ENCODE data around the gene DGKD. TPM values are rescaled to one million over a fixed set of nuclear protein-coding genes. Genes with fewer than 3 reads are reported as not detected.
A peak's percentile ranks its signal among the peaks of the same experiment; 100 is the strongest.

Gene DGKD, protein sequence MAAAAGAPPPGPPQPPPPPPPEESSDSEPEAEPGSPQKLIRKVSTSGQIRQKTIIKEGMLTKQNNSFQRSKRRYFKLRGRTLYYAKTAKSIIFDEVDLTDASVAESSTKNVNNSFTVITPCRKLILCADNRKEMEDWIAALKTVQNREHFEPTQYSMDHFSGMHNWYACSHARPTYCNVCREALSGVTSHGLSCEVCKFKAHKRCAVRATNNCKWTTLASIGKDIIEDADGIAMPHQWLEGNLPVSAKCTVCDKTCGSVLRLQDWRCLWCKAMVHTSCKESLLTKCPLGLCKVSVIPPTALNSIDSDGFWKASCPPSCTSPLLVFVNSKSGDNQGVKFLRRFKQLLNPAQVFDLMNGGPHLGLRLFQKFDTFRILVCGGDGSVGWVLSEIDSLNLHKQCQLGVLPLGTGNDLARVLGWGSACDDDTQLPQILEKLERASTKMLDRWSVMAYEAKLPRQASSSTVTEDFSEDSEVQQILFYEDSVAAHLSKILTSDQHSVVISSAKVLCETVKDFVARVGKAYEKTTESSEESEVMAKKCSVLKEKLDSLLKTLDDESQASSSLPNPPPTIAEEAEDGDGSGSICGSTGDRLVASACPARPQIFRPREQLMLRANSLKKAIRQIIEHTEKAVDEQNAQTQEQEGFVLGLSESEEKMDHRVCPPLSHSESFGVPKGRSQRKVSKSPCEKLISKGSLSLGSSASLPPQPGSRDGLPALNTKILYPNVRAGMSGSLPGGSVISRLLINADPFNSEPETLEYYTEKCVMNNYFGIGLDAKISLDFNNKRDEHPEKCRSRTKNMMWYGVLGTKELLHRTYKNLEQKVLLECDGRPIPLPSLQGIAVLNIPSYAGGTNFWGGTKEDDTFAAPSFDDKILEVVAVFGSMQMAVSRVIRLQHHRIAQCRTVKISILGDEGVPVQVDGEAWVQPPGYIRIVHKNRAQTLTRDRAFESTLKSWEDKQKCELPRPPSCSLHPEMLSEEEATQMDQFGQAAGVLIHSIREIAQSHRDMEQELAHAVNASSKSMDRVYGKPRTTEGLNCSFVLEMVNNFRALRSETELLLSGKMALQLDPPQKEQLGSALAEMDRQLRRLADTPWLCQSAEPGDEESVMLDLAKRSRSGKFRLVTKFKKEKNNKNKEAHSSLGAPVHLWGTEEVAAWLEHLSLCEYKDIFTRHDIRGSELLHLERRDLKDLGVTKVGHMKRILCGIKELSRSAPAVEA
- 100 to 1,000 TPM in 2 of 4 donors, 10 to 100 TPM in 2; 67.7 to 195 (median 125) TPM for total RNA-seq

DNA sequence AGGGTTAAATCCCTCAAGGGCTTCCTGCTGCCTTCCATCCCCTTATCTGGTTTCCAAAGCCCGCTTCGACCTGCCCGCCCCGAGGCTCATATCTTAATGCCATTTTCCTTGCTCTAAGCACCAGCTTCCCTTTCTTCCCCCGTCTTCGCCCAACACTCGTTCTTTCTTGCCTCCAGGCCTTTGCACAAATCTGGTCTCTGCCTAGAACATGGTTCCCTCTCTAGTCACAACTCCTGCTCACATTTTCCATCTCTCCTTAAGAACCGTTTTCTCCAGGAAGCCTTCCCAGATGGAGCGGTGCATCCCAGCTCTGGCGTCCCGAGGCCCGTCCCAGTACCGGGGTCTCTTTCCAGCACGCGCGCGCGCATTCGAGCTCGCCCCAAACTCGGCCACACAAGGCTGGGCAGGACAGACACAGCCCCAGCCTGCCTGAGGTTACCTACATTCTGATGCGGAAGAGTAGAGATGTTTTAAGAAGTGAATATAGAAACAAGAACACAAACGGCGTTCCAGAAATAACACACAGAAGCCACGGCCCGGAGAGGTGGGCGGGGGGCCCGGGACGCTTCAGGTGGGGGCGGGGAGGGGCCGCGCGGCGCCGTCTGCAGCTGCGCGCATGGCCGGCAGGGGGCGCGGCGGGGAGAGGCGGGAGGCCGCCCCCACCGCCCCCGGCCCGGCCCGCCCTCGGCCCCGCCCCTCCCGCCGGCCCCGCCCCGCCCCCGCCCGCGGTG is at the start of gene DGKD:
Gene DGKD, plus strand, starts transcription at position 726 of the 731 bp plus-strand sequence. CDS start 25 bp downstream, outside the sequence.
- peak within 1 kb of the TSS; percentile 61 to 70 (median 68) for H3K4me3 ChIP-seq
- H3K9me3 ChIP-seq, result no peaks in the 10 kb centered on the region
- H3K27me3 ChIP-seq, result no peaks in the 10 kb centered on the region
- peak in 5 of 6 experiments; percentile 4 to 64 (median 23) for TF ChIP-seq CTCF (IDR thresholded peaks at IDR 0.05)
- TF ChIP-seq POLR2A (IDR thresholded peaks at IDR 0.05), result no peak
- H3K4me1 ChIP-seq, result peaks cover 10 to 56% (median 20%) of the 10 kb centered on the region in 4 donors
- peak; percentile 79 to 87 (median 82) for DNase-seq
- peak within 1 kb of the TSS; percentile 74 to 85 (median 78) for H3K27ac ChIP-seq
- no peaks in the 10 kb centered on the region for H3K36me3 ChIP-seq

DNA sequence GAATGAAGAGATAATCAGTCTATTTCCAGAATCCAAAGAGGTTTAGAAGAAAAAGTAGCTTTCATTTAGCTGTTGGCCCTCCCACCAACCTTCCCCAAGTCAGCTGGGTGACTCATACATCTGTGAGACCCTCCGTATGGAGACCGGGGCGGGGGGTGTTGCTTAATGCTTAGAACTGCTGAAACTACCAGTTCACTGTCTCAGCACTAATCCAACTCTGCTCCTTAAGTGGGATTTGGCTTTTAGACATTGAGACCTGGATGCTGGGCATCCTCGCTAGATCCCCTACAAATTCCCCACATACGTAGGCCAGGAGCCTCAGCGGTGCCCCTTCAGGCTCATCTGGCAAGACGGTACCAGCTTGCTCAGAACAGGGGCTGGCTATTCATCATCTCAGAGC is 46.7 kb upstream of the DGKD start, which contains the start of gene SAG:
Gene SAG, plus strand, starts transcription at position 252 of the 400 bp plus-strand sequence. CDS start 1,374 bp downstream, outside the sequence.
- H3K4me1 ChIP-seq, result no peaks in the 10 kb centered on the region
- DNase-seq, result no peak
- H3K4me3 ChIP-seq, result no peak within 1 kb of the TSS
- no peak within 1 kb of the TSS for H3K27ac ChIP-seq
- no peaks in the 10 kb centered on the region for H3K9me3 ChIP-seq
- TF ChIP-seq POLR2A (IDR thresholded peaks at IDR 0.05) (no peak), CTCF (IDR thresholded peaks at IDR 0.05) (no peak)
- no peaks in the 10 kb centered on the region for H3K36me3 ChIP-seq
- no peaks in the 10 kb centered on the region for H3K27me3 ChIP-seq

DNA sequence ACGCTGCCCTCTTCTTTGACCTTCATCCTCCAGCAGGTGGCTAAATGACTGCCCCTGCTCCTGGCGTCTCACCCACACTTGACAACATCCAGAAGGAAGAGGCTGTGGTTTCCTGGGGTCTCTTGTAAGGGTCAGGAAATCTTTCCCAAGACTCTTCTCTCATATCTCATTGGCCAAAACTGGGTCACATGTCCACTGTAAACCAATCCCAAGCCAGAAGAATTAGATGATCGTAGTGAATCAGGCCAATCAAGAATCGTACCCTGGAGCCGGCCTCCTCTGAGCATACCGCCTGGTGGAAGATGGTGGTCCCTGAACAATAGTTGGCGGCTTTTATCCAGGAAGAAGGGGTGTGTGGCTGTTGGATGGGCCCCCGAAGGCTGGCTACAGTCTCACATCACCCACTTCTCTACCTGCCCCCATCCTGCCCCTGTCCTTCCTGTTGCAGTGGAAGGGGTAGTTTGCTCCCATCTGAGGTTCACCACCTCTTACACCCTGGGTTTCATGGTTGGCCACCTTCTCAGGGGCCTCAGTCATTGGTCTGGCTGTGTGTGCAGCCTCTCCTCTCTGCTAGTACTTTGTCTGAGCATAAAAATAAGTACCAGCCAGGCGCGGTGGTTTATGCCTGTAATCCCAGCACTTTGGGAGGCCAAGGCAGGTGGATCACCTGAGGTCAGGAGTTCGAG is 42.9 kb upstream of the DGKD start:
- no peaks in the 10 kb centered on the region for H3K9me3 ChIP-seq
- no peak for DNase-seq
- no peaks in the 10 kb centered on the region for H3K27me3 ChIP-seq
- TF ChIP-seq CTCF (IDR thresholded peaks at IDR 0.05) (no peak), POLR2A (IDR thresholded peaks at IDR 0.05) (no peak)
- no peak overlapping the region for H3K4me3 ChIP-seq
- no peak overlapping the region for H3K27ac ChIP-seq
- H3K36me3 ChIP-seq, result no peaks in the 10 kb centered on the region
- H3K4me1 ChIP-seq, result no peaks in the 10 kb centered on the region

DNA sequence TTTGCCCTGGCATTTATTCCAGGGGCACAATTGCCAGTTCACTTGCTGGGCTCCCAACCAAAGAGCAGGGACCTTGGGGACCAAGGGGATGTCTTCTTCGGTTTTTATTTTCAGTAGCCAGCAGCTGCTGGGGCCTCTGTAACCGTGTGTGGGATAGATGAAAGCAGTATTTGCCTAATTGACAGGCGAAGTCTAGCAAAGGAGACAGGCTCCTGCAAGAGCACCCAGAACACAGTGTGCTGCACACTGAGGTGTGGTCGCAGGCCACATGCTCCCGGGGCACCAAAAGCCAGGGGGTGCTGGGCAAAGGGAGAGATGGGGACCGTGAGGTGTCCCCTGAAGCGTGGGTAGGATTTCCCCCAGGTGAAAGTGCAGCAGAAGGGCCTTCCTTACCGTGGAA is 41.4 kb upstream of the DGKD start:
- H3K27me3 ChIP-seq, result no peaks in the 10 kb centered on the region
- no peak for DNase-seq
- no peaks in the 10 kb centered on the region for H3K9me3 ChIP-seq
- no peak overlapping the region for H3K27ac ChIP-seq
- H3K4me1 ChIP-seq, result no peaks in the 10 kb centered on the region
- H3K36me3 ChIP-seq, result no peaks in the 10 kb centered on the region
- no peak overlapping the region for H3K4me3 ChIP-seq
- TF ChIP-seq POLR2A (IDR thresholded peaks at IDR 0.05), result no peak
- no peak for TF ChIP-seq CTCF (IDR thresholded peaks at IDR 0.05)

All from Peyer's patch (tissue), 4 donors.